ENCODE results near the gene HECTD3. TPM values are rescaled to one million over a fixed set of nuclear protein-coding genes. Genes with fewer than 3 reads are reported as not detected.

Gene HECTD3
- total and polyA plus RNA-seq, 4 donors: 21.9 to 46.7 (median 31.0) TPM

GRCh38 chr1:45037456-45037855 is 26.3 kb upstream of the HECTD3 start:
- no peak overlapping the region for H3K4me3 ChIP-seq
- no peaks in the 10 kb centered on the region for H3K27me3 ChIP-seq (ENCODE audit: control insufficient read depth in 3 of 3, insufficient read depth in 3 of 3, low read length in 2 of 3)
- ATAC-seq (ENCODE audit: insufficient read depth, low FRiP score) (no peak), DNase-seq (no peak)
- no peaks in the 10 kb centered on the region for H3K36me3 ChIP-seq (ENCODE audit: control insufficient read depth in 4 of 4, insufficient read depth in 4 of 4, low read length in 4 of 4)
- H3K9me3 ChIP-seq (ENCODE audit: control insufficient read depth in 4 of 4, insufficient read depth in 3 of 4, low read length in 3 of 4): no peaks in the 10 kb centered on the region
- H3K9ac ChIP-seq (ENCODE audit: insufficient read depth in 1 of 2, low read length in 2 of 2): no peak overlapping the region
- TF ChIP-seq CTCF (IDR thresholded peaks at IDR 0.05; ENCODE audit: control extremely low read depth, extremely low read depth): no peak
- peaks cover 0 to 2% (median 0%) of the 10 kb centered on the region in 5 donors for H3K4me1 ChIP-seq (ENCODE audit: control insufficient read depth in 5 of 5, insufficient read depth in 5 of 5, low read length in 5 of 5)
- no peak overlapping the region for H3K27ac ChIP-seq (ENCODE audit: low read depth in 1 of 2, low read length in 1 of 2)

GRCh38 chr1:45035631-45036301 is 24.6 kb upstream of the HECTD3 start:
- peaks cover 0 to 2% (median 0%) of the 10 kb centered on the region in 5 donors for H3K4me1 ChIP-seq (ENCODE audit: control insufficient read depth in 5 of 5, insufficient read depth in 5 of 5, low read length in 5 of 5)
- 86 to 91% methylated on average over 7 of the region's 7 CpGs for WGBS, 2 donors
- H3K4me3 ChIP-seq: no peak overlapping the region
- TF ChIP-seq CTCF (IDR thresholded peaks at IDR 0.05; ENCODE audit: control extremely low read depth, extremely low read depth): no peak
- H3K27me3 ChIP-seq (ENCODE audit: control insufficient read depth in 3 of 3, insufficient read depth in 3 of 3, low read length in 2 of 3): no peaks in the 10 kb centered on the region
- no peaks in the 10 kb centered on the region for H3K9me3 ChIP-seq (ENCODE audit: control insufficient read depth in 4 of 4, insufficient read depth in 3 of 4, low read length in 3 of 4)
- DNase-seq (no peak), ATAC-seq (ENCODE audit: insufficient read depth, low FRiP score) (no peak)
- H3K9ac ChIP-seq (ENCODE audit: insufficient read depth in 1 of 2, low read length in 2 of 2): no peak overlapping the region
- H3K36me3 ChIP-seq (ENCODE audit: control insufficient read depth in 4 of 4, insufficient read depth in 4 of 4, low read length in 4 of 4): no peaks in the 10 kb centered on the region
- H3K27ac ChIP-seq (ENCODE audit: low read depth in 1 of 2, low read length in 1 of 2): no peak overlapping the region

- no peaks in the 10 kb centered on the region for H3K27me3 ChIP-seq (ENCODE audit: control insufficient read depth in 3 of 3, insufficient read depth in 3 of 3, low read length in 2 of 3)
- TF ChIP-seq CTCF (IDR thresholded peaks at IDR 0.05; ENCODE audit: control extremely low read depth, extremely low read depth): no peak
- no peak for ATAC-seq (ENCODE audit: insufficient read depth, low FRiP score)
- no peaks in the 10 kb centered on the region for H3K36me3 ChIP-seq (ENCODE audit: control insufficient read depth in 4 of 4, insufficient read depth in 4 of 4, low read length in 4 of 4)
- no peaks in the 10 kb centered on the region for H3K9me3 ChIP-seq (ENCODE audit: control insufficient read depth in 4 of 4, insufficient read depth in 3 of 4, low read length in 3 of 4)
- WGBS, 2 donors: 96 to 100% methylated on average over 1 of the region's 1 CpG
- no peak overlapping the region for H3K27ac ChIP-seq (ENCODE audit: low read depth in 1 of 2, low read length in 1 of 2)
- peaks cover 0 to 2% (median 0%) of the 10 kb centered on the region in 5 donors for H3K4me1 ChIP-seq (ENCODE audit: control insufficient read depth in 5 of 5, insufficient read depth in 5 of 5, low read length in 5 of 5)
- no peak overlapping the region for H3K4me3 ChIP-seq
- no peak overlapping the region for H3K9ac ChIP-seq (ENCODE audit: insufficient read depth in 1 of 2, low read length in 2 of 2)
- DNase-seq: no peak
Observed at GRCh38 chr1:45033356-45033755, 22.2 kb upstream of the HECTD3 start.

GRCh38 chr1:45032837-45033236 is 21.7 kb upstream of the HECTD3 start:
- H3K9ac ChIP-seq (ENCODE audit: insufficient read depth in 1 of 2, low read length in 2 of 2): no peak overlapping the region
- no peak overlapping the region for H3K27ac ChIP-seq (ENCODE audit: low read depth in 1 of 2, low read length in 1 of 2)
- no peaks in the 10 kb centered on the region for H3K9me3 ChIP-seq (ENCODE audit: control insufficient read depth in 4 of 4, insufficient read depth in 3 of 4, low read length in 3 of 4)
- ATAC-seq (ENCODE audit: insufficient read depth, low FRiP score): no peak
- WGBS, 2 donors: 71 to 83% methylated on average over 2 of the region's 2 CpGs
- TF ChIP-seq CTCF (IDR thresholded peaks at IDR 0.05; ENCODE audit: control extremely low read depth, extremely low read depth): no peak
- no peak overlapping the region for H3K4me3 ChIP-seq
- DNase-seq: no peak
- no peaks in the 10 kb centered on the region for H3K27me3 ChIP-seq (ENCODE audit: control insufficient read depth in 3 of 3, insufficient read depth in 3 of 3, low read length in 2 of 3)
- peaks cover 0 to 2% (median 0%) of the 10 kb centered on the region in 5 donors for H3K4me1 ChIP-seq (ENCODE audit: control insufficient read depth in 5 of 5, insufficient read depth in 5 of 5, low read length in 5 of 5)
- H3K36me3 ChIP-seq (ENCODE audit: control insufficient read depth in 4 of 4, insufficient read depth in 4 of 4, low read length in 4 of 4): no peaks in the 10 kb centered on the region

Data from lung (tissue), 12 donors.